Effector memory CD8-positive, alpha-beta T cell (primary cell): ENCODE data around the gene ALG1L2.
"Not testable (repeated sequence)": the region's sequence is repeated elsewhere in the genome, so short reads cannot be mapped to it uniquely, and the experiment has no call there.

Experiments
- ATAC-seq: fragments of 150-1000 bp; cut with Tn5 transposase; replicated peaks from 2 replicates; pipeline ENCODE4 v1.10.0; 2021; ENCODE audit warnings: mild to moderate bottlenecking, moderate library complexity
- DNase-seq, 3 experiments: peaks; one replicate each; pipeline ENCODE4 v3.0.0; 2021
- H3K27ac Mint-ChIP-seq, 2 donors: one replicate each; pipeline ENCODE4 v1.8.0; 2022; ENCODE audit warnings: mild to moderate bottlenecking in 2 of 2, mixed read lengths in 2 of 2, moderate library complexity in 2 of 2
- H3K27me3 Mint-ChIP-seq, 2 donors: one replicate each; pipeline ENCODE4 v1.8.0; 2022; ENCODE audit warnings: mixed read lengths in 2 of 2
- H3K36me3 Mint-ChIP-seq: one replicate; pipeline ENCODE4 v1.8.0; 2022; ENCODE audit warnings: mild to moderate bottlenecking, moderate library complexity, mixed read lengths; ENCODE audit not compliant: insufficient read depth
- H3K4me1 Mint-ChIP-seq, 2 donors: one replicate each; pipeline ENCODE4 v1.8.0; 2022; ENCODE audit warnings: low read depth in 2 of 2, mixed read lengths in 2 of 2
- H3K4me3 Mint-ChIP-seq, 2 donors: one replicate each; pipeline ENCODE4 v1.8.0; 2022; ENCODE audit warnings: mild to moderate bottlenecking in 2 of 2, mixed read lengths in 2 of 2, moderate library complexity in 2 of 2
- H3K9me3 Mint-ChIP-seq, 2 donors: one replicate each; pipeline ENCODE4 v1.8.0; 2022; ENCODE audit warnings: mixed read lengths in 2 of 2

ALG1L2 gene

GRCh38 chr3:130120291-130120690, 38.7 kb downstream of the ALG1L2 start:
- H3K9me3 Mint-ChIP-seq, result not testable (repeated sequence)

GRCh38 chr3:130122891-130123775, 41.5 kb downstream of the ALG1L2 start:
- H3K9me3 Mint-ChIP-seq, DNase-seq, ATAC-seq, H3K36me3 Mint-ChIP-seq, H3K27ac Mint-ChIP-seq, H3K4me3 Mint-ChIP-seq, H3K4me1 Mint-ChIP-seq: not testable (repeated sequence)
- peaks cover under 1 to 29% of the 10 kb centered on the region in 2 donors for H3K27me3 Mint-ChIP-seq

More at GRCh38 chr3:130120291-130120690, 38.7 kb downstream of the ALG1L2 start:
- not testable (repeated sequence) for H3K27ac Mint-ChIP-seq, DNase-seq, H3K4me1 Mint-ChIP-seq, ATAC-seq, H3K36me3 Mint-ChIP-seq, H3K4me3 Mint-ChIP-seq
- peaks cover 0 to 16% of the 10 kb centered on the region in 2 donors for H3K27me3 Mint-ChIP-seq

GRCh38 chr3:130125406-130125805, 43.8 kb downstream of the ALG1L2 start:
- H3K4me1 Mint-ChIP-seq, H3K4me3 Mint-ChIP-seq, H3K27ac Mint-ChIP-seq, H3K9me3 Mint-ChIP-seq, DNase-seq, H3K36me3 Mint-ChIP-seq, ATAC-seq: not testable (repeated sequence)
- H3K27me3 Mint-ChIP-seq, result peaks cover 11 to 24% of the 10 kb centered on the region in 2 donors

GRCh38 chr3:130136337-130136736, 54.7 kb downstream of the ALG1L2 start:
- not testable (repeated sequence) for H3K27ac Mint-ChIP-seq, ATAC-seq, H3K9me3 Mint-ChIP-seq, DNase-seq, H3K36me3 Mint-ChIP-seq, H3K4me3 Mint-ChIP-seq, H3K4me1 Mint-ChIP-seq
- peaks cover 36 to 40% of the 10 kb centered on the region in 2 donors for H3K27me3 Mint-ChIP-seq

- not testable (repeated sequence) for ATAC-seq, DNase-seq, H3K9me3 Mint-ChIP-seq, H3K4me3 Mint-ChIP-seq, H3K4me1 Mint-ChIP-seq, H3K36me3 Mint-ChIP-seq, H3K27ac Mint-ChIP-seq
- H3K27me3 Mint-ChIP-seq, result peaks cover 31 to 40% of the 10 kb centered on the region in 2 donors
Measured at GRCh38 chr3:130137685-130138084, 56.1 kb downstream of the ALG1L2 start.

GRCh38 chr3:130138992-130139391, 57.4 kb downstream of the ALG1L2 start:
- not testable (repeated sequence) for H3K4me1 Mint-ChIP-seq, H3K27ac Mint-ChIP-seq, H3K36me3 Mint-ChIP-seq, H3K4me3 Mint-ChIP-seq, H3K9me3 Mint-ChIP-seq, ATAC-seq, DNase-seq
- peaks cover 26 to 40% of the 10 kb centered on the region in 2 donors for H3K27me3 Mint-ChIP-seq

GRCh38 chr3:130140756-130141155, 59.1 kb downstream of the ALG1L2 start:
- not testable (repeated sequence) for H3K9me3 Mint-ChIP-seq, H3K27ac Mint-ChIP-seq, H3K36me3 Mint-ChIP-seq, H3K4me3 Mint-ChIP-seq, ATAC-seq, H3K4me1 Mint-ChIP-seq, DNase-seq
- H3K27me3 Mint-ChIP-seq, result peaks cover 26 to 39% of the 10 kb centered on the region in 2 donors

- H3K4me3 Mint-ChIP-seq, DNase-seq, ATAC-seq, H3K27ac Mint-ChIP-seq, H3K4me1 Mint-ChIP-seq, H3K36me3 Mint-ChIP-seq, H3K9me3 Mint-ChIP-seq: not testable (repeated sequence)
- H3K27me3 Mint-ChIP-seq, result peaks cover 26 to 27% of the 10 kb centered on the region in 2 donors
Measured at GRCh38 chr3:130143648-130144327, 62.2 kb downstream of the ALG1L2 start.

- not testable (repeated sequence) for ATAC-seq, H3K9me3 Mint-ChIP-seq, H3K27ac Mint-ChIP-seq, H3K36me3 Mint-ChIP-seq, H3K4me1 Mint-ChIP-seq, DNase-seq, H3K4me3 Mint-ChIP-seq
- peaks cover 26 to 32% of the 10 kb centered on the region in 2 donors for H3K27me3 Mint-ChIP-seq
Measured at GRCh38 chr3:130144328-130144650, 62.7 kb downstream of the ALG1L2 start.

GRCh38 chr3:130145456-130145855, 63.8 kb downstream of the ALG1L2 start:
- not testable (repeated sequence) for DNase-seq, H3K4me1 Mint-ChIP-seq, H3K36me3 Mint-ChIP-seq, H3K4me3 Mint-ChIP-seq, H3K27ac Mint-ChIP-seq, H3K9me3 Mint-ChIP-seq, ATAC-seq
- H3K27me3 Mint-ChIP-seq, result peaks cover 18 to 25% of the 10 kb centered on the region in 2 donors

GRCh38 chr3:130146465-130146864, 64.8 kb downstream of the ALG1L2 start:
- DNase-seq, H3K4me1 Mint-ChIP-seq, H3K36me3 Mint-ChIP-seq: not testable (repeated sequence)

More at GRCh38 chr3:130146465-130146864, 64.8 kb downstream of the ALG1L2 start:
- H3K9me3 Mint-ChIP-seq, ATAC-seq, H3K4me3 Mint-ChIP-seq, H3K27ac Mint-ChIP-seq: not testable (repeated sequence)
- peaks cover 21 to 22% of the 10 kb centered on the region in 2 donors for H3K27me3 Mint-ChIP-seq
